Stimulated activated CD4-positive, alpha-beta T cell treated with anti-CD3 and anti-CD28 coated beads, Interleukin-15, amount 100 ng/mL, for 24 hours (primary cell): ENCODE measurements around the gene COIL.
A peak's percentile ranks its signal among the peaks of the same experiment; 100 is the strongest.
"Not testable (repeated sequence)": the region's sequence is repeated elsewhere in the genome, so short reads cannot be mapped to it uniquely, and the experiment has no call there.

Experiments used
- DNase-seq: peaks from one replicate; pipeline ENCODE4 v3.0.0-alpha.2; 2020

The COIL gene

DNA sequence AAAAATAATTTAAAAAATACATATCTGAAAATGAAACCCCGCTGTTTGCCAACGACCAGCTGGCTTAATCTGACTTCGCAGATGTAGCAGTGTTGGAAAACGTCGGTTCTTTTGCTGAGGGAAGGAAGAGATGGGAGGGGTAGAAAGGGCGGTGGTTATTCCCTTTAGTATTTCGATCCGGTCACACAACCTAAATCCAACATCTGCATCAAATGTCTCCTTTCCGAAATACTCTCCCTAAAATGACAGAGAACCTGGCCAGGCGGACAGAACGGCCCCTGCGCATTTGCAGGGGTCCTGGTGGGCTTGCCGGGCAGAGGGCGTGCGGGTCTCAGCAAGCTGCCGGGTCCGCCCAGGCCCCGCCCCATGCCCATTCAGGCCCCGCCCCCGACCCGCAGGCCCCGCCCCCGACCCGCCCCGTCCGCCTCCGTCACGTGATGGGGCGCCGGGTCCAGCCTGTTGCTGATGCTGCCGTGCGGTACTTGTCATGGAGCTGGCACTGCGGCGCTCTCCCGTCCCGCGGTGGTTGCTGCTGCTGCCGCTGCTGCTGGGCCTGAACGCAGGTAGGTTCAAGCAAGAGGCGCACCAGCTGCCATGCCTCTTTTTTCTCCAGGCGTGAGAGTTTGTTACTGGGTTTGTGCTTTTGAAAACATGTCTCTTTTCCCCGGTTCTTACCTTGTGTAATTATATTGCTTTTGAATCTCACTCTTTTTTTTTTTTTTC lies 17.0 kb upstream of the COIL start, which contains the start of gene SCPEP1:
Gene SCPEP1, plus strand, starts transcription at position 459 of the 723 bp plus-strand sequence. Its CDS starts 29 bp downstream, at position 488.
- peak; percentile 83 for DNase-seq

- no peak for DNase-seq
These were observed 16.2 kb upstream of the COIL start for GRCh38 chr17:56976941-56977608.

- DNase-seq: no peak
These were observed 14.8 kb upstream of the COIL start for GRCh38 chr17:56975656-56976055.

- DNase-seq: no peak
These were observed 13.2 kb upstream of the COIL start for GRCh38 chr17:56974055-56974454.

DNA sequence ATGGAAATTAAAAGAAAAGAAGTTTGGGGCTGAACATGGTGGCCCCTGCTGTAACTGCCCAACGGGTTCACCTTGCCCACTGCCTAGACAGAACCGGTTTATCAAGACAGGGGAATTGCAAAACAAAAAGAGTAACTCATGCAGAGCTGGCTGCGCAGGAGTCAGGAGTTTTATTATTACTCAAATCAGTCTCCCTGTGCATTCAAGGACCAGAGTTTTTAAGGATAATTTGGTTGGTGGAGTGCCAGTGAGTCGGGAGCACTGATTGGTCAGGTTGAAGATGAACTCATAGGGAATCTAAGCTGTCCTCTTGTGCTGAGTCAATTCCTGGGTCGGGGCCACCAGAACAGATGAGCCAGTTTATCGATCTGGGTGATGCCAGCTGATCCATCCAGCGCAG lies 12.7 kb upstream of the COIL start:
- DNase-seq: no peak

DNA sequence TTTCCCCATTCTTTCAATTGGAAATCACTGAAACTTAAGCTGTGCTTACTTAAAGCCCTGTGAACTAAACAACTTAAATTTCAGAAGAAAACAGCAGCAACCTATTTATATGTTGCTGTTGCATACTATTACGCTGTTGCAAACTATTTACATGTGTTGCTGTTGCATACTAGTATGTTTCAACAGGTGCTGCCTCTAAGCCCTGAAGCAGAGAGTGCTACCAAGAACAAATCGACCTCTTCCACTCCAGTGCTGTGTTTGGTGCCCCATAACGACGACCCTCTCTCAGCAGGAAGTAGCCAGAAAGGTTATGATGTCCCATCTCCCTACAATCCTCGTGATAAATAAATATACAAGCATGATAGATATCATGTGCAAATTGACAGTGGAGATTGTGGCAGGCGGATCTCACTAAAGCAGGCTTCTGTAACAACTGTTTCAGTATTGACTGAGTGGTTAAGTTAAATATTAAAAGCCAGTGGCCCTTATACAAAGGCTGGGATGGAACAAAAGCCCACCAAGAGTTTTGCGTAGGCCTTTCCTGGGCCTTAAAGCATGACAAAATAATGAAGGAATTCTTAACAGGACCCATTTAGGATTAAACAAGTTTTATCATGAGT lies 11.4 kb upstream of the COIL start:
- no peak for DNase-seq

DNA sequence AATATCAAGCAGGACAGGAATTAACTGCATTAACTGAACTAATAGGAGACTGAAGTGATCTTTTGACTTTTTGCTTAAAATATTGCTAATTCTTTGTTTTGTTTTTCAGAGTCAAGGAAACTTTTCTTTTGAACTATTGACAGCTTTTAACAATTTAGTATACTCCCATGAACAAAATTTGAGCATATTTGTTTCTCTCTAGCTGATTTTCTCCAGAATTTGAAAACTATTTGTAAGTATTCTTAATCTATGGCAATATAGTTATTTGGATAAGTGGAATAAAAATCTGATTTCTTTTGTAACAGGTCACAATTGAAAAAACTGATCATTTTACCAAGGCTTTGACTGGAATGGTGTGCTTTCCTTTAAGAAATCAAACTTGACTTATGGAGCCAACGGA lies 10.1 kb upstream of the COIL start:
- DNase-seq: no peak

- DNase-seq: no peak
These were observed 5.5 kb upstream of the COIL start for GRCh38 chr17:56966338-56966737.

DNA sequence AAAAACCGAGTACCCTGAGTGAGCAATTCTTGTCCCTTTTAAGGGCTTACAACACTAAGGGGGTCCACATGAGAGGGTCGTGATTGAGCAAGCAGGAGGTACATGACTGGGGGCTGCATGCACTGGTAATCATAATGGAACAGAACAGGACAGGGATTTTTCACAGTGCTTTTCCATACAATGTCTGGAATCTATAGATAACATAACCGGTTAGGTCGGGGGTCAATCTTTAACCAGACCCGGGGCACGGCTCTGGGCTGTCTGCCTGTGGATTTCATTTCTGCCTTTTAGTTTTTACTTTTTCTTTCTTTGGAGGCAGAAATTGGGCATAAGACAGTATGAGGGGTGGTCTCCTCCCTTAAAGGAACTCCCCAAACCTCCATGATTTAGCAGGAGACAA lies 4.8 kb upstream of the COIL start:
- DNase-seq: not testable (repeated sequence)

DNA sequence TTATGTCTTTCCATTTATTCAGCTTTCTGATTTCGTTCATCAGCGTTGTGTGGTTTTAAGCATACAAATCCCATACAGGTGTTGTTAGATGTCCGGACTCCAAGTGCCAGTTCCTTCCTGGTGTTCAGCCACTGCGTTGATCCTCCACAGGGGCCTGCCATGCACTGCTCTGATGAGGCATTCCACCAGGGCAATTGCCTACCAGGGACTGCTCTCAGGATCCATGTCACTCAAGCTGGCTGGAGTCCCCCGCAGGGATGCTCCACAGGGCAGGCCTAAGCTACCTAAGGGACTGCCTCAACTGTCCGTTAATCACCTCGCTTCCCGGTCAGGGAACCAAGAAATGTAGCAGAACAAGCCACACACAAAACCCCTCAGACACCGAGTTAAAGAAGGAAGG lies 4.4 kb upstream of the COIL start:
- not testable (repeated sequence) for DNase-seq

DNA sequence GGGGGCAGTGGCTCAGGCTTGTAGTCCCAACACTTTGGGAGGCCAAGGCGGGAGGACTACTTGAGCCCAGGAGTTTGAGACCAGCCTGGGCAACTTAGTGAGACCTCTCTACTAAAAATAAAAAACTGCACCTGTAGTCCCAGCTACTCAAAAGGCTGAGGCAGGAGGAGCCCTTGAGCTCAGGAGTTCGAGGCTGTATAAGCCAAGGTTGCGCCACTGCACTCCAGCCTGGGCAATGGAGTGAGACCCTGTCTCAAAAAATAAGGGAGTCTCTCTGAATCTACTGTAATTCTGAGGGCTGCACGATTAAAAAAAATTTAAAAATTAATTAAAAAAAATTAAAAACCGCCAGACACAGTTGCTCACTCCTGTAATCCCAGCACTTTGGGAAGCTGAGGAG lies 3.9 kb downstream of the COIL start:
- DNase-seq: no peak

DNA sequence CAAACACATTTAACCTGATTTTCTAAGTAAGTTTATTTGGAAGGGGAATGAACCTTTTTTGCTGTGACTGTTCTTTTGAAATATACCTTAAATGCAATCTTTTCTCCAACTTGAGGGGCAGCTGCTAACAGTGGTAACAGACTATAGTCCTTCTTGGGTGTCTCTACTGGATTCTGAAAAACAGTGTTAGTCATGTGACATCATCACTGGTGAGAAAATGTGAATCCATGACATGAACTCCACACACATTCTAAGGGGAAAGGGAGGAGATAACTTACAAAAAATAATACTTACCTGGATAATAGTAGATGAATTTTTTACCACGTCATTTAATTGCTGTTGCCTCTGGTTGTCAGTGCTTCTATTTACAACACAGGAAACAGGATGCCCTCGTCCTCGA lies 11.3 kb downstream of the COIL start:
- no peak for DNase-seq

DNA sequence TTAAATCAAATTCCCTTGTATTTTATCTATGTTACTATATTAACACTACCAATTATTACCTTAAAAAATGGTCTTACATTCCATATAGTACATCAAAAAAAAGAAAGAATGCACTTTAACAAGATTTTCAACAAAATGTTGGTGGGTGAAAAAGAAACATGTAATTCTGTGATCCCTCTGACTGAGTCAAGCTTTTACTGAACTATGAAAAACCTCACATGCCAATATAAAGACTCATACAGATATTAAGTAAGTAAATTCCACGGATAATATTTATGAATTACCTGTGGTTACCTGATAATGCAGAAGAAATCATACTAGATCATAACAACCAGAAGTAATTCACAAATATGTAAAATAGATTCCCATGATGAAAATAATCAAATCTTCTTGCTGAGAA lies 12.4 kb downstream of the COIL start:
- no peak for DNase-seq

GRCh38 chr17:56947741-56948140 lies 13.1 kb downstream of the COIL start:
- no peak for DNase-seq

- no peak for DNase-seq
These were observed 14.8 kb downstream of the COIL start for GRCh38 chr17:56945938-56946505.

DNA sequence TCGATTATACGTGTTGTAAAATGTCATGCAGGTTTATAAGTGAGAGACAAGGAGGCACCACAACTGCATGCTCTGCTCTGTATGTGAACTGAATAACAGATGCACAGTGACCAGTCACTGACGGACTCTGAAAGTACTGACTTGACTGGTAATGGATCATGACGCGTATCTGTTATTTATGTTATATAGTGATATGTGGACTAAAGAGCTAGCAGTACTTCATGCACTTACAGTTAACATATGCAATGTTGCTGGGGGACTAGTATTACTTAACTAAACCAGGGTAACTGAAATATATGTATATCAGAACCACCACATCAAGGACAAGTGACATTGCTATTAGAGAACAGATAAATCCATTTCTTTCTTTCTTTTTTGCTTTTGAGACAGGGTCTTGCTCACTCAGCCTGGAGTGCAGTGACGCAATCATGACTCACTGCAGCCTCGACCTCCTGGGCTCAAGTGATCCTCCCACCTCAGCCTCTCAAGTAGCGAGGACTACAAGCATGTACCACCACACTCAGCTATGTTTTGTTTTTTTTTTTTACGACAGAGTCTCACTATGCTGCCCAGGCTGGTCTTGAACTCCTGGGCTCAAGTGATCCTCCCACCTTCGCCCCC lies 17.2 kb downstream of the COIL start:
- peak; percentile 21 for DNase-seq

GRCh38 chr17:56939869-56940484 lies 20.9 kb downstream of the COIL start:
- no peak for DNase-seq

GRCh38 chr17:56938206-56938605 lies 22.6 kb downstream of the COIL start:
- not testable (repeated sequence) for DNase-seq

DNA sequence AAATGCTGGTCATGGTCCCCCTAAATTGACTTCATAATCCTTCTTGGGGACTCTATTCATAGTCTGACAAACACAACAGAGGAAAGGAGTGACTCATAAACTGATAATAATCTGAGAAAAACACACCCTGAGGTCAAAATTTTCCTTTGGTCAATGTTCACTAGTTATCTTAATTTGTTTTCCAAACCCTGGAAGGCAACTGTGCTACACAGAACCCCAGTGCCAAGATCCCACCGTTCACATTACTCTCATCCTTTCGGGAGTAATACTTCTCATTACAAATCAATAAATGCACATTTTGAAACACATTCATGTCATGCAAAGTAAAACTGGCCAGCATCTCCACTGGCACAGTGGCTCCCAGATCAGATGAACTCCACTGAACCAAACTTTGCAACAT lies 23.2 kb downstream of the COIL start:
- no peak for DNase-seq

DNA sequence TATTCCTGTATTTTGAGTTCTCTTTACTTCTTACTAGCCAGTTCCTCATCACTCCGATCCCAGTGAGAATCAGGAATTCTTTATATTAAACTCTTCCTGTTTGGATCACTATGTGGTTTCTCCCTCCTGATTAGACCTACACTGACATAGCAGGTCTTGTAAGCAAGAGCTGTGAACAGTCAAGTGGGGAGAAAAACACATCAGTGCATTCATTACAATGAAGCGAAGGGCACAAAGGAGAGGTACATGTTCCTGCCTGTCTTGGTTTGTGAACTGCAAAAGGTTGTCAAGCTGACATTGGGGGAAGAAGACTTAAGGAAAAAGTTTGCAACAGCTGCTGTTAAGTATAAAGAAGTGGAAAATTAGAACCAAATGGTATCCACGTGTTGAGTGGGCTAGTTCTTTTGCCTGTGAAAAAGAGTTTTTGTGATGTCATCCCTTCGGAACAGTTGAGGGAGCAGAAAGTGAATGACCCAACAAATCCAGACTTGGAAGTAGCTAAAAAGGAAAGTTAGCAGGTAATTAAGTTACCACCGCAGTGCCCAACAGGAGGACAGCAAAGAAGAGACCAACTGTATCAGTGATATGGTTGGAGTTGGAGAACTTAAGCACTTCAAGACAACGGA lies 24.0 kb downstream of the COIL start:
- no peak for DNase-seq

DNA sequence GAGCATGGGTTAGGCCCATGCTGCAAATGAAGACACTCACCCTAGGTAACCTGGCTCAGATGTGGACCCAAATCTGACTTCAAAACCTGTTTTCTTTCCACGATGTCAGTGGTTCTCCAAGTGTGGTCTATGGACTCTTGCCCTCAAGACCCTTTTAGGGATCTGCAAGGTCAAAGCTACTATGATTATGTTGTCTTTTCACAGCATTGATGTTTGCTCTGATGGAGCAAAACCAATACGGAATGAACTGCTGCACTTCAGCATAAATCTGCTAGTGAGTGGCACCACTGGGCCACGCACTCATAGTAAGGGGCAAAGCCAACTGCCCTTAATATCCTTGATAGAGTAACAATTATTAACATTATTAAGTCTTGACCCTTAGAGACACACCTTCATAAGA lies 25.4 kb downstream of the COIL start:
- no peak for DNase-seq

DNA sequence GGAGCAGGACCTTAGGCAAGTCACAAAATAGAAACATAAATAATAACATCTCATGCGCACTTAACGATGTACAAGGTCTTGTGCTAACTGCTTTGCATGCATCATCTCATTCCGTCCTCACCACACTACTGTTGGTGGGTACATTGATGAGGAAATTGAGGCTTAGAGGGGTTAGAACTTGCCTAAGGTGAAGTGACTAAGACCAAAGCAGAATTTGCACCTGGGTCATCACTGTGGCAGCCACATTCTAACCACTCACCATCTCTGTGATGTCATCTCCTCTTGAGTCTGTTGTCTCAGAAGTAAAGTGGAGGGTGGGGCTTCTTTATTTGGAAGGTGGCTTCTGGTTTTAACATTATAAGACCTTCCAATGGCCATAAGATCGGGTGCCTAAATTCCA lies 26.6 kb downstream of the COIL start:
- no peak for DNase-seq
